ENCODE data around the gene DOCK10. TPM values are rescaled to one million over a fixed set of nuclear protein-coding genes. Genes with fewer than 3 reads are reported as not detected.

The DOCK10 gene
- total RNA-seq, 4 donors from 2014 or later, result 8.3 to 47.4 (median 18.3) TPM

DNA sequence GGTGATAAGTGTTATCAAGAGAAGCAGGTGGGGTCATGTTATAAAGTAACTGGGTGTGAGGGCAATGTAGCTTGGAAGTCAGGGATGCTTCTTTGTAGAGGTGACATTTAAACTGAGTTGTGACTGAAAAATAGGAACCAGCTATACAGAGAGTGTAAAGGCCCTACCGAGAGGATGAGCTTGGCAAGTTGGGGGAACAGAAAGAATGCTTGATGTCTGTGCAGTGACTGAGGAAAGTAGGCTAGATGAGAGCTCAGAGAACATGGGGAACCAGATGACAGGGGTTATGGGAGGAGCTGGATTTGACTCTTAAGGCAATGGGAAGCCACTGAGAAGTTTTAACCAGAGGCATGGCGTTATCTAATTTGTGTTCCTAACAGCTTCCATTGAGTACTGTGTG is 115.3 kb downstream of the DOCK10 start:
- TF ChIP-seq, protein P1, sequence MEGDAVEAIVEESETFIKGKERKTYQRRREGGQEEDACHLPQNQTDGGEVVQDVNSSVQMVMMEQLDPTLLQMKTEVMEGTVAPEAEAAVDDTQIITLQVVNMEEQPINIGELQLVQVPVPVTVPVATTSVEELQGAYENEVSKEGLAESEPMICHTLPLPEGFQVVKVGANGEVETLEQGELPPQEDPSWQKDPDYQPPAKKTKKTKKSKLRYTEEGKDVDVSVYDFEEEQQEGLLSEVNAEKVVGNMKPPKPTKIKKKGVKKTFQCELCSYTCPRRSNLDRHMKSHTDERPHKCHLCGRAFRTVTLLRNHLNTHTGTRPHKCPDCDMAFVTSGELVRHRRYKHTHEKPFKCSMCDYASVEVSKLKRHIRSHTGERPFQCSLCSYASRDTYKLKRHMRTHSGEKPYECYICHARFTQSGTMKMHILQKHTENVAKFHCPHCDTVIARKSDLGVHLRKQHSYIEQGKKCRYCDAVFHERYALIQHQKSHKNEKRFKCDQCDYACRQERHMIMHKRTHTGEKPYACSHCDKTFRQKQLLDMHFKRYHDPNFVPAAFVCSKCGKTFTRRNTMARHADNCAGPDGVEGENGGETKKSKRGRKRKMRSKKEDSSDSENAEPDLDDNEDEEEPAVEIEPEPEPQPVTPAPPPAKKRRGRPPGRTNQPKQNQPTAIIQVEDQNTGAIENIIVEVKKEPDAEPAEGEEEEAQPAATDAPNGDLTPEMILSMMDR (IDR thresholded peaks at IDR 0.05; ENCODE audit: low read depth), result no peak

- TF ChIP-seq, protein P1 (IDR thresholded peaks at IDR 0.05; ENCODE audit: low read depth), result no peak
Observed at GRCh38 chr2:224925810-224926100, 116.5 kb downstream of the DOCK10 start.

- TF ChIP-seq, protein P1 (IDR thresholded peaks at IDR 0.05; ENCODE audit: low read depth), result no peak
Observed at GRCh38 chr2:224925061-224925809, 117.0 kb downstream of the DOCK10 start.

- TF ChIP-seq, protein P1 (IDR thresholded peaks at IDR 0.05; ENCODE audit: low read depth), result no peak
Observed at GRCh38 chr2:224924631-224925030, 117.6 kb downstream of the DOCK10 start.

GRCh38 chr2:224922142-224922727 is 120.0 kb downstream of the DOCK10 start:
- TF ChIP-seq, protein P1 (IDR thresholded peaks at IDR 0.05; ENCODE audit: low read depth), result no peak

DNA sequence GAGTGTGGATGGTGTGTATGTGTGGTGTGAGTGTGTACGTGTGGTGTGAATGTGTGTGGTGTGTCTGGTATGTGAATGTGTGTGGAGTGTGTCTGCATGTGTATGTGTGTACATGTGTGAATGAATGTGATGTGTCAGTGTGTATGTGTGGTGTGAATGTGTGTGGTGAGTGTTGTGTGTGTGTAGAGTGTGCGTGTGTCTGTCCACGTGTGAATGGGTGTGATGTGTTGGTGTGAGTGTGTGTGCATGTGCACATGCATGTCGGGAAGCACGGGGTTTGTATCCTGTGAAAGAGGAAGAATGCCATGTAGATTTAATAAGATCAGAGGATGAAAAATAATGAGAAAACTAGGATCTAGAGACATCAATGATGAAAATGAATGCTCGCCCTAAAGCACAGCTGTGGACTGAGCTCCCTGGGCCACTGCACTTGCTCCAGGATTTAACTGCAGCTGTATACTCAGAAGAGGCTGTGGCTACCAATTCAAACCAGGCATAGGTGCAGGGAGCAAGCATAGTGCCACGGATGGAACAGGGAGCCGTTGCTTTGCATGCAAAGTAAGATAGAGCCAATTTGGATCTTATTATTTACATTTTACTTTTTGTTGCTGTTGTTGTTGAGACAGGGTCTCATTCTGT is 122.7 kb downstream of the DOCK10 start:
- TF ChIP-seq, protein P1 (IDR thresholded peaks at IDR 0.05; ENCODE audit: low read depth), result no peak
